HG03439 (cell line): ENCODE measurements around the gene RMRP.

Experiments used
- ATAC-seq: cut with Tn5 transposase; IDR thresholded peaks from one replicate; pipeline ENCODE4 v1.9.1; 2021; ENCODE audit warnings: mild to moderate bottlenecking, moderate library complexity; ENCODE audit not compliant: unreplicated experiment

Gene RMRP

DNA sequence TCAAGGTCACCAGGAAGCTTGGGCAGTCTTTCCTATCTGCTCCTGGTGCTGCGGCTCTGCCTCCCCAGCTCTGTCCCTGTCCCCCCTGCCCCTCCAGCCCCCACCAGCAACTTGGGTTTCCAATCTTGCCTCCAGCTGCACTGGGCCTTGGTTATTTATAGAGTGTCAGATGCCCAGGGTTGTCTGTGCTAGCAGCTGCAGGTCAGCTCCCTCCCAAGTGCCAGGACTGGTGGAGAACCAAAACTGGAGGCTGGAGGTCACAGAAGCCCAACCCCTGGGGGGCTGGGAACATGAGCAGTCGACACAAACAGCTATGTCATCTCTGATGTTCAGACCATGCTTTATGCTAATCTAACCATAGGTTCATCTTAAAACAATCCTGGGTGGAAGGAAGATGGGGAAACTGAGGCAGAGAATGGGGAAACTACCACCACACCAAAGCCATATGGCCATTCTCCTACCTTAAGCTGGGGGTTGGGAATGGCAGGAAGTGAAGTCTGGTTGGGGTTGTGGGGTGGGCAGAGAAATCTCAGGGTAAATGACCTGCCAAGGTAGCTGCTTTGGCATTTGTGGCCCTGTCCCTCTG, 30.2 kb upstream of the RMRP start:
- no peak for ATAC-seq

DNA sequence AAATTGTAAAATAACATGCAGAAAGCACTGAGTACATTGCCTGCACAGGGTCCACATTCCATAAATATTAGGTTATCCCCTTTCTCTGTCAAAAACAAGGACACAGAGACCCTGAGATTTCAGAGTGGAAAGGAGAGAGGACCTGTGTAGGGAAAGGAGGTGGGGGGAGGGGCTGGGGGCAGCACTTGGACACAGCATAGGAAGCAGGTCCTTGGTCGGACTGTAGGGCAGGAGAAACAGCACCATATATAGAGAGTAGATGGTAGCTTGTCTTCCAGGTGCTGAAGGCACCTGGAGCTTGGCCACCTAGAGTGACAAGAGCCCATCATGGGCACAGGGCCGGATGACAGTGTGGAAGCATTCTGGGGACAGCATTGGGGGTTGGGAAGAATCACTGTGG, 29.5 kb upstream of the RMRP start:
- no peak for ATAC-seq

DNA sequence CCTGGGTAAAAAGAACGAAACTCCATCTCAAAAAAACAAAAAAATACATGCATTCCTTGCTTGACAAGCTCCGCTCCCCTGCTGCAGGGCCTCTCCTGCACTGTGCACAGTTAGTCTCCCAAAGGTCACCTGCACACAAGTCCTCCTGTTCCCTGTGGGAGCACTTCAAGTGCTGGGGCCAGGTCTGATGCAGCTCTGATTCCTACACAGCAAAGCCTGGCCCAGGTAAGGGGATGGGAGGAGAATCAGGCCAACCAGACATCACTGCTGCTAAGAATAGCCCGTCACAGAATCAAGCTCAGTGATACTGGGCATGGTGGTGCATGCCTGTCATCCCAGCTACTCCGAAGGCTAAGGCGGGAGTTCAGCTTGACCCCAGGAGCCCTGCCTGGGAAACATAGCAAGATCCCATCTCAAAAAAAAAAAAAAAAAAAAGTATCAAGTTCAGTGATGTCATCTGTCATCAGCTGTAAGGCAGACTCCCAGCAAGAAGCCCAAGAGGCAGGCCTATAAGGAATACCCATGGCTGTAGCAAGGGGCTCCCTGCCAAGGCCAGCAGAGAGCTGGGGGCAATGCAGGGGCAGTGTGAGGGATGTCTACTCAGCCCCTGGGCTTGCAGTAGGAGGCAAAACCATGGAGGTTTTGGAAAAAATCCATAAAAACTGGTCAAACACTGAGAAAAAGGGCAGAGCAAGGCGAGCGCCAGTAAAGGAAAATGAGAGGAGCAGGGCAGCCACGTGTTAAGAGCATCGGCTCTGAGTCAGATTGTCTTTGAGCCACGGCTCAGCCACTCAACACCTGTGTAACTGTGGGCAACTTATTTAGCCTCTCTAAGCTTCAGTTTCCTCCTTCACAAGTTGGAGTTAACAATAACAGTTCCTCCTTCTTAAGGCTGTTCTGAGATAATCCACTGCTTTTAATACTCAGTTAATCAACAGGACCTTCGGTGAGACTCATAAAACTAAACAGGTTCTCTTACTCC, 28.7 kb upstream of the RMRP start:
- ATAC-seq = no peak

DNA sequence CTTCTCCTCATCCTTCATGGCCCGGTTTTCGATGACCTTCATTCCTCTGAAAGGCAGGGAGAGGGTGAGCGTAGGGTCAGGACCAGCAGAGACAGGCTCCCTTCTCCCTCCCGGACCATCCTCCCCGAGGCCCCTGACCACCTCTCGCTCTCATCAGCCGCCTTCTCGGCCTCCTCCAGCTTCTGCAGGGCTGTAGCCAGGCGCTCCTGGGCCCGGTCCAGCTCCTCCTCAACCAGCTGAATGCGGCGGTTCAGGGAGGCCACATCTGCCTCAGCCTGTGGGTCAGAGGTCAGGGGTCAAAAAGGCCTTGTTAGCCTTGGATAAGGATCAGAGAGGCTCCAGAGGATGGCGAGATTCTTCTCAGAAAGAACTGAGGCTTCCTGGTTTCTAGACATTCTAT, 27.7 kb upstream of the RMRP start:
- ATAC-seq = no peak

DNA sequence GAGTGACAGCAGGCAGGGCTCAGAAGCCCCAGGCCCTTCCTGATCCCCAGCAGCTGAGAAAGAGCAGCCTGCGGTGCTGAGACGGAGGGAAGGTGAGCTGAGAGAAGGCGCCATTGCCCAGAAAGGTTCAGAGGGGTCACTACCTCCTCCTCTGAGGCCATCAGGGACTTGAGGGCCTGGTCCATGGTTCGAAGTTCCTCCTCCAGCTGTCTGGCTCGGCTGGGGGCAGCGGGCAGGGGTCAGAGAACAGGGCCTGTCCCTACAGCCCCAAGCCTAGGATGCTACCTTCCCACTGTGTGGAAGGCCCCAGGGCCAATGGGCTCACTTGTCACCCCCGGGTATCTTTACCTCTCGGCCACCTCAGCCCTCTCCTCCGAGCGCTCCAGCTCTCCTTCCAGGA, 27.1 kb upstream of the RMRP start:
- ATAC-seq = no peak

DNA sequence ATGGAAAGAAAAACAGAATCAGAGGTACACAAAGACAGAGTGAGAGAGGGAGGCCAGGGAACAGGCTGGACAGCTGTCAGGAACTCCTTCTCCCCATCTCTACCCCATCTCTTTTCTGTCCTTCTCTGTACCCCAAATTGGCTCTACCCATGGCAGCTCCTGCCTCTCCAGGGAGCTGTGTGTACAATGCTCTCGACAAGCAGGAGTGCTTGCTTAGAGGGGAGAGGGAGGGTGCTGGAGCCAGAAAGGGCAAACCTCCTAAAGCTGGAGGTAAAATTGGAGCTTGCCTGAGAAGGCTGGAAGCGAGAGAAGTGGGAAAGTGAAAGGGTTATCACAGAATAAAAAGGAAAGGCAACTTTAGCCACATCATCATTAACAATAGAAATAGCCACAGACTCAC, 25.5 kb upstream of the RMRP start:
- no peak for ATAC-seq

DNA sequence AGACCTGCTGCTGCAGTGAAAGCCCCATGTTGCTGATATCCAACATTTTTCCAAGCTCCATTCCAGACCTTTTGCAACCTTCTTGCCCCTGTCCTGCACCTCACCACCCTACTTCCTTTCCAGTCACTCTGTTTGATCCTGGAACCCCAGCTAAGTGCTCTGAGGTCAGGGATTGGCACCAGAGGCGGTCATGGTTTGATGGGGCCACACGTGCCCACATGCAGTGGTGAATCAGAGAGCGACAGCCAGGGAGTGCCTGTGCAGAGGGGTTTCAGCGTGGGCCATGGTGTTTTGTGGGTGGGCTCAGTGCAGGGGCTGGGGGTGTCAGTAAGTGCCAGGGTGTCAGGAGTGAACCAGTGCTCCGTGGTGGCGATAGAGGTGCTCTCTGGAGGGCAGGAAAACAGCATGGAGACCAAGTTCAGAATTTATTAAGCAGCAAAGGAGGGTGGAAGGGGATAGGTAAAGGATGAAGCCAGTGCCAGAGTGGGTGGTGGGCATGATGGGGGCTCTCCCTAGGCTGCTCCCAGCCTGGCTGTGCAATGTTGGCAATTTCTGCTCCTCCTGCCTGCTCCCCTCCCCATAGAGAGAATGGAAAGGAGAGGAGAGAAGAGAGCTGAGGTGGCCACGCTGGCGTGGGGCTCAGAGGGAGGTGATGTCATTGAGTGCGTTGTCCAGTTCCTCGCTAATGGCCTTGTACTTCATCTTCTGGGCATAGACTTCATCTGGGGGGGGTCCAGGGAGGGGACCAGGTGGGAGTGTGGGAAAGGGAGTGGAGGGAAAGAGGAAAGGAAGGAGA, 24.9 kb upstream of the RMRP start:
- no peak for ATAC-seq

DNA sequence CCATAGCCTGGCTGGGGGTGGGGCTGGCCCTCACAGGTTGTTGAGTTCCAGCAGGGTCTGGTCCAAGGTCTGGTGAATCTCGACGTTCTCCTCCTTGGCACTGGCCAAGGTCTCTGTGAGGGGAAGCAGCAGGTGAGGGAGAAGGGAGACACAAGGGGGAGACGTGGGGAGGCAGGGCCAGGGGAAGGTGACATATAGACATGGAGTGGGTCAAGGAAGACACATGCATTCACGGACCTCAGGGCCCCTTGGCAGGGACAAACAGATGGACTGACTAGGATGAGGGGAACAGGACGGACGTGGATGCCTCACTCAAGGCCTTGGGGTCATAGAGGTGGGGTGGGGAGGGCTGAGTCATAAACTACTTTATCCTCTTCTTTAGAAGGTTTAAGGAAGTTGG, 24.2 kb upstream of the RMRP start:
- no peak for ATAC-seq

DNA sequence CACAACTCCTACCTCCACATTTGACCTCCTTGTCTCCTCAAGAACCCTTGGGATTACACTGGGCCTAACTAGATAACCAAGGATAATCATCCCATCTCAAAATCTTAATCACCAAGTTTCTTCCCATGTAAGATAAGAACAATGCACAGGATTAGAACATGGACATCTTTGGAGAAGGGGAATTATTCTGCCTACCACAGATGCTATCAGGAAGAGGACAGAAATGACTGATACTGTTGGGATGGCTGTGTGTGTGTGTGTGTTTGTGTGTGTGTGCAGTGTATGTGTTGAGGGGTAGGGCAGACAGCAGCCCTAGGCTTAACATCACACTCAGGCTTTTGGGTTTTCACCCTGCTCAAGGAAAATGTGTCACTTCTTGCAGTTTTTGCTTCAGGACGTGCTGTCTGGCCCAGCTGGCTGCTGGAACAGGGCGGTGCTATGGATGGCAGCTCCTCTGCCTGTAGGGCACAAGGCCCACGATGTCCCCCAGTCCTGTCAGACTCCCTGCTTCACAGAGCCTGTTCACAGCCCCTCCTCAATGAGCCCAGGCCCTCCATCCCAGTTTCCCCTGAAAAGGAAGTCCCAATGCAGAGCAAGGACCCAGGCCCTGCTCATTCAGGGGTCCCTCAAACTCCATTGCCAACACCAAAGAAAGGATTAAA, 23.7 kb upstream of the RMRP start:
- no peak for ATAC-seq

DNA sequence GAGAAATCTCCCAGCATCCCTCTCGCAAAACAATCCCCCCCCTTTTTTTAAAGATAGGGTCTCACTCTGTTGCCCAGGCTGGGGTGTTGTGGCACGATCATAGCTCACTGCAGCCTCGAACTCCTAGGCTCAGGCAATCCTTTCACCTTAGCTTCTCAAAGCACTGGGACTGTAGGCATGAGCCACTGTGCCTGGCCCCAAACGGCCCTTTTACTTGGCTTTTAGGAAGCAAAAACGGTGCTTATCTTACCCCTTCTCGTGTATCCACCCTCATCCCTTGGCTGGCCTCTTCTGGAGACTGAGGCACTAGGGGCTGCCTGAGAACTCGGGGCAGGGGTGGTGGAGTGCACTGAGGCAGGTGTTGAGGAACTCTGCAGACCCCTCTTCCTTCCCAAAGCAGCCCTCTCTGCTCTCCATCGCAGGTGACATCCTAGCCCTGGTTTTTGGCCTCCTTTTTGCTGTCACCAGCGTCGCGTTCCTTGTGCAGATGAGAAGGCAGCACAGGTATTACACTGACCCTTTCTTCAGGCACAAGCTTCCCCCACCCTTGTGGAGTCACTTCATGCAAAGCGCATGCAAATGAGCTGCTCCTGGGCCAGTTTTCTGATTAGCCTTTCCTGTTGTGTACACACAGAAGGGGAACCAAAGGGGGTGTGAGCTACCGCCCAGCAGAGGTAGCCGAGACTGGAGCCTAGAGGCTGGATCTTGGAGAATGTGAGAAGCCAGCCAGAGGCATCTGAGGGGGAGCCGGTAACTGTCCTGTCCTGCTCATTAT, 22.7 kb upstream of the RMRP start:
- ATAC-seq = no peak

DNA sequence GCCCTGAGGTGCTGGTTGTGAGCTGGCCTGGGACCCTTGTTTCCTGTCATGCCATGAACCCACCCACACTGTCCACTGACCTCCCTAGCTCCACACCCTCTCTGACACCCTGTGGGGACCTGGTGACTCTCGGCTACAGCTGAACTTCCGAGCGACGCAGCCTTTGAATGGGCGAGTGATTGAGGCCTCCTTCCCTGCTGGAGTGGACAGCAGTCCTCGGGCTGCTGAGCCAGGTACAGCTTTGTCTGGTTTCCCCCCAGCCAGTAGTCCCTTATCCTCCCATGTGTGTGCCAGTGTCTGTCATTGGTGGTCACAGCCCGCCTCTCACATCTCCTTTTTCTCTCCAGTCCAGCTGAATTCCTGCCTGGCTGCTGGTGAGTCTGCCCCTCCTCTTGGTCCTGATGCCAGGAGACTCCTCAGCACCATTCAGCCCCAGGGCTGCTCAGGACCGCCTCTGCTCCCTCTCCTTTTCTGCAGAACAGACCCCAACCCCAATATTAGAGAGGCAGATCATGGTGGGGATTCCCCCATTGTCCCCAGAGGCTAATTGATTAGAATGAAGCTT, 22.0 kb upstream of the RMRP start:
- ATAC-seq = no peak

DNA sequence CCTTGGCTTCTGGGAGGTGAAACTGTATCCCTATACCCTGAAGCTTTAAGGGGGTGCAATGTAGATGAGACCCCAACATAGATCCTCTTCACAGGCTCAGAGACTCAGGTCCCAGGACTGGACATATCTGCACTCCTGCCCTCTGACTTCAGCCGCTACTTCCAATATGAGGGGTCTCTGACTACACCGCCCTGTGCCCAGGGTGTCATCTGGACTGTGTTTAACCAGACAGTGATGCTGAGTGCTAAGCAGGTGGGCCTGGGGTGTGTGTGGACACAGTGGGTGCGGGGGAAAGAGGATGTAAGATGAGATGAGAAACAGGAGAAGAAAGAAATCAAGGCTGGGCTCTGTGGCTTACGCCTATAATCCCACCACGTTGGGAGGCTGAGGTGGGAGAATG, 21.3 kb upstream of the RMRP start:
- ATAC-seq = no peak

DNA sequence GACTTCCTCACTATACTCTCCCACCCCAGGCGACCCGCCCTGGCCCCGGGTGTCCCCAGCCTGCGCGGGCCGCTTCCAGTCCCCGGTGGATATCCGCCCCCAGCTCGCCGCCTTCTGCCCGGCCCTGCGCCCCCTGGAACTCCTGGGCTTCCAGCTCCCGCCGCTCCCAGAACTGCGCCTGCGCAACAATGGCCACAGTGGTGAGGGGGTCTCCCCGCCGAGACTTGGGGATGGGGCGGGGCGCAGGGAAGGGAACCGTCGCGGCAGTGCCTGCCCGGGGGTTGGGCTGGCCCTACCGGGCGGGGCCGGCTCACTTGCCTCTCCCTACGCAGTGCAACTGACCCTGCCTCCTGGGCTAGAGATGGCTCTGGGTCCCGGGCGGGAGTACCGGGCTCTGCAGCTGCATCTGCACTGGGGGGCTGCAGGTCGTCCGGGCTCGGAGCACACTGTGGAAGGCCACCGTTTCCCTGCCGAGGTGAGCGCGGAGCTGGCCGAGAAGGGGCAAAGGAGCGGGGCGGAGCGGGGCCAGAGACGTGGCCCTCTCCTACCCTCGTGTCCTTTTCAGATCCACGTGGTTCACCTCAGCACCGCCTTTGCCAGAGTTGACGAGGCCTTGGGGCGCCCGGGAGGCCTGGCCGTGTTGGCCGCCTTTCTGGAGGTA, 18.0 kb upstream of the RMRP start:
- no peak for ATAC-seq

DNA sequence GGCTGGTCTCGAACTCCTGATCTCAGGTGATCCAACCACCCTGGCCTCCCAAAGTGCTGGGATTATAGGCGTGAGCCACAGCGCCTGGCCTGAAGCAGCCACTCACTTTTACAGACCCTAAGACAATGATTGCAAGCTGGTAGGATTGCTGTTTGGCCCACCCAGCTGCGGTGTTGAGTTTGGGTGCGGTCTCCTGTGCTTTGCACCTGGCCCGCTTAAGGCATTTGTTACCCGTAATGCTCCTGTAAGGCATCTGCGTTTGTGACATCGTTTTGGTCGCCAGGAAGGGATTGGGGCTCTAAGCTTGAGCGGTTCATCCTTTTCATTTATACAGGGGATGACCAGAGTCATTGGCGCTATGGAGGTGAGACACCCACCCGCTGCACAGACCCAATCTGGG, 17.4 kb upstream of the RMRP start:
- no peak for ATAC-seq

DNA sequence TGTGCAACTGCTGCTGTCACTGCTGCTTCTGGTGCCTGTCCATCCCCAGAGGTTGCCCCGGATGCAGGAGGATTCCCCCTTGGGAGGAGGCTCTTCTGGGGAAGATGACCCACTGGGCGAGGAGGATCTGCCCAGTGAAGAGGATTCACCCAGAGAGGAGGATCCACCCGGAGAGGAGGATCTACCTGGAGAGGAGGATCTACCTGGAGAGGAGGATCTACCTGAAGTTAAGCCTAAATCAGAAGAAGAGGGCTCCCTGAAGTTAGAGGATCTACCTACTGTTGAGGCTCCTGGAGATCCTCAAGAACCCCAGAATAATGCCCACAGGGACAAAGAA, 16.2 kb upstream of the RMRP start:
- ATAC-seq = no peak

DNA sequence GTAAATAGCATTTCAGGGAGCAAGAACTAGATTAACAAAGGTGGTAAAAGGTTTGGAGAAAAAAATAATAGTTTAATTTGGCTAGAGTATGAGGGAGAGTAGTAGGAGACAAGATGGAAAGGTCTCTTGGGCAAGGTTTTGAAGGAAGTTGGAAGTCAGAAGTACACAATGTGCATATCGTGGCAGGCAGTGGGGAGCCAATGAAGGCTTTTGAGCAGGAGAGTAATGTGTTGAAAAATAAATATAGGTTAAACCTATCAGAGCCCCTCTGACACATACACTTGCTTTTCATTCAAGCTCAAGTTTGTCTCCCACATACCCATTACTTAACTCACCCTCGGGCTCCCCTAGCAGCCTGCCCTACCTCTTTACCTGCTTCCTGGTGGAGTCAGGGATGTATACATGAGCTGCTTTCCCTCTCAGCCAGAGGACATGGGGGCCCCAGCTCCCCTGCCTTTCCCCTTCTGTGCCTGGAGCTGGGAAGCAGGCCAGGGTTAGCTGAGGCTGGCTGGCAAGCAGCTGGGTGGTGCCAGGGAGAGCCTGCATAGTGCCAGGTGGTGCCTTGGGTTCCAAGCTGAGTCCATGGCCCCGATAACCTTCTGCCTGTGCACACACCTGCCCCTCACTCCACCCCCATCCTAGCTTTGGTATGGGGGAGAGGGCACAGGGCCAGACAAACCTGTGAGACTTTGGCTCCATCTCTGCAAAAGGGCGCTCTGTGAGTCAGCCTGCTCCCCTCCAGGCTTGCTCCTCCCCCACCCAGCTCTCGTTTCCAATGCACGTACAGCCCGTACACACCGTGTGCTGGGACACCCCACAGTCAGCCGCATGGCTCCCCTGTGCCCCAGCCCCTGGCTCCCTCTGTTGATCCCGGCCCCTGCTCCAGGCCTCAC, 15.6 kb upstream of the RMRP start, which contains the start of gene CA9:
TSS of gene CA9 (plus strand) at position 797 of the 893 bp plus-strand sequence. CDS start at position 829, 32 bp downstream.
- no peak for ATAC-seq

DNA sequence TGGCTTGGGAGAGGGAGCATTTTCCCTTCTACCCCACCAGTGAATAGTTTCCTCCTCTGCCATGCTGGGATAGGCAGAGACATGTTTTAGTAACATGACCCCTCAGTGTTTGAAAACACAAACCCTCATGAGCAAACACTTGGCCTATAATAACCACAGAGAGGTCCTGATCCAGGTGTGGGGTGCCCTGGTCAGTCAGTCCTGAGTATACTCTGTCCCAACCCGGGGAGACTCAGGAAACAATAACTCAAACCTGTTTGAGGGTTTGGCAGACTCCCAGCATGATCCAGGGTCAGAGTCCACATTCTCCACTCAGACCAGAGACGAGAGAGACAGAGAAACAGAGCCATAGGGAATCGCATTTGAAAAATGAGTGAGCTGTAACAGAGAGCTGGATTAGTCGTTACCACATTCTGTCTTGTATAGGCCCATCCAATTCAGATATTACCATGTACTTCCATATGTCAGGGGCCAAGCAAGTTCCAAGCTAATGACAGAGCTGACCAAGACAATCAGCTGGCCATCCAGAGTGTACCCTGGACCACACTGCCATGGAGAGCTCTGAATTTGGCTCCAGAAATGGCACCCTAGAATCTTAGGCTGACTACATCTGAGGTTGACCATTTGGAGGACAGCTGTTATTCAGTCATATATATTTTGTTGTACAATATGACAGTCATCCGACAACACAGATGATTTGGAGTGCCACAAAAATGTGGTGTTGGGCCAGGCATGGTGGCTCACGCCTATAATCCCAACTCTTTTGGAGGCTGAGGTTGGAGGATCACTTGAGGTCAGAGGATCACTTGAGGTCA, 11.7 kb upstream of the RMRP start:
- no peak for ATAC-seq

DNA sequence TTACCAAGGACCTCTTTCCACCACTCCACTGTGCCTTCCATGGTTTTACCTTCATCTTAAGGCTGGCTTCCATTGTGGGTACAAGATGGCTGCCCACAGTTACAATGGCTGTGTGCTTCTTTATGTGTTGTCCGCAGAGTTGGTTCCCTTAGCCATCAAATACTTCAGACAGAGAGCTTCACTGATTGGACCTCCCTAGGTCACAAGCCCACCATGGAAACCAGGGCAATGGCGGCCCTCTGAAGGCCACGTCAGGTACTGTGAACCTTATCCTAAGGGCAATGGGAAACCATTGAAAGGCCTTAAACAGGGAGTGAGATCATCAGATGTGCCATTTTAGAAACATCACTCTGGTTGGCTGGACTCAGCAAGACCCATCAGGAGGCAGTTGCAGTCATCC, 10.1 kb upstream of the RMRP start:
- ATAC-seq = no peak
